Liver (tissue), 9 donors: ENCODE results near the gene KRTAP10-9. TPM values are rescaled to one million over a fixed set of nuclear protein-coding genes. Genes with fewer than 3 reads are reported as not detected.

Experiments
- DNase-seq: peaks from one replicate; pipeline ENCODE4 v3.0.0-alpha.2; 2017; ENCODE audit warnings: low spot score
- H3K27ac ChIP-seq, 2 donors: one replicate each; pipeline ENCODE4 v1.7.0; 2013; ENCODE audit warnings: inconsistent platforms in 2 of 2, low read length in 2 of 2, control low read depth in 1 of 2, low read depth in 1 of 2, mild to moderate bottlenecking in 1 of 2
- H3K27me3 ChIP-seq, 4 donors: one replicate each; pipeline versions ENCODE4 v1.6.1 to v1.7.0; 2013; ENCODE audit warnings: low read length in 3 of 4, inconsistent platforms in 1 of 4, mild to moderate bottlenecking in 1 of 4, moderate library complexity in 1 of 4; ENCODE audit not compliant: control insufficient read depth in 4 of 4, insufficient read depth in 4 of 4
- H3K36me3 ChIP-seq, 4 donors: one replicate each; pipeline versions ENCODE4 v1.6.1 to v1.7.0; 2013; ENCODE audit warnings: low read length in 3 of 4, mild to moderate bottlenecking in 3 of 4, low read depth in 1 of 4, moderate library complexity in 1 of 4; ENCODE audit not compliant: control insufficient read depth in 4 of 4, insufficient read depth in 3 of 4
- H3K4me1 ChIP-seq, 4 donors: one replicate each; pipeline versions ENCODE4 v1.6.1 to v1.7.0; 2013; ENCODE audit warnings: low read length in 3 of 4, mild to moderate bottlenecking in 3 of 4, moderate library complexity in 1 of 4; ENCODE audit not compliant: control insufficient read depth in 4 of 4, insufficient read depth in 4 of 4
- H3K4me3 ChIP-seq, 3 donors: one replicate each; pipeline versions ENCODE4 v1.6.1 to v1.7.0; 2013; ENCODE audit warnings: low read length in 3 of 3, control low read depth in 1 of 3, low read depth in 1 of 3, mild to moderate bottlenecking in 1 of 3
- H3K9ac ChIP-seq, 2 donors: one replicate each; pipeline ENCODE4 v1.7.0; 2013; ENCODE audit warnings: low read length in 2 of 2, mild to moderate bottlenecking in 2 of 2, moderate library complexity in 2 of 2, control low read depth in 1 of 2, low read depth in 1 of 2
- H3K9me3 ChIP-seq, 4 donors: one replicate each; pipeline versions ENCODE4 v1.6.1 to v1.7.0; 2013; ENCODE audit warnings: low read length in 3 of 4; ENCODE audit not compliant: control insufficient read depth in 4 of 4
- ATF3 ChIP-seq: IDR thresholded peaks from 2 replicates; pipeline ENCODE4 v1.6.1; 2016; ENCODE audit warnings: antibody characterized with exemption
- CTCF ChIP-seq: fragments of 150-350 bp; IDR thresholded peaks from 2 replicates; pipeline ENCODE4 v1.5.1; 2017; ENCODE audit warnings: improper control_type of control experiment, low read depth, low read length; ENCODE audit not compliant: missing input control
- FOXA1 ChIP-seq: IDR thresholded peaks from 2 replicates; pipeline ENCODE4 v1.6.1; 2016; ENCODE audit warnings: antibody characterized with exemption
- FOXA2 ChIP-seq: IDR thresholded peaks from 2 replicates; pipeline ENCODE4 v1.6.1; 2016; ENCODE audit warnings: antibody characterized with exemption
- HNF4A ChIP-seq, 2 donors: conservative IDR thresholded peaks; 2 replicates each; pipeline ENCODE4 v1.6.1; 2016; ENCODE audit warnings: antibody characterized with exemption in 2 of 2, mild to moderate bottlenecking in 2 of 2
- HNF4G ChIP-seq: IDR thresholded peaks from 2 replicates; pipeline ENCODE4 v1.6.1; 2016; ENCODE audit warnings: antibody characterized with exemption
- JUND ChIP-seq, 2 donors: IDR thresholded peaks; 2 replicates each; pipeline ENCODE4 v1.6.1; 2016; ENCODE audit warnings: antibody characterized with exemption in 2 of 2
- NR2F2 ChIP-seq: IDR thresholded peaks from 2 replicates; pipeline ENCODE4 v1.6.1; 2016; ENCODE audit warnings: antibody characterized with exemption
- RAD21 ChIP-seq, 2 donors: IDR thresholded peaks; 2 replicates each; pipeline ENCODE4 v1.6.1; 2016; ENCODE audit warnings: antibody characterized with exemption in 2 of 2, mild to moderate bottlenecking in 2 of 2
- RXRA ChIP-seq, 2 donors: IDR thresholded peaks; 2 replicates each; pipeline ENCODE4 v1.6.1; 2017 to 2018; ENCODE audit warnings: antibody characterized with exemption in 2 of 2, mild to moderate bottlenecking in 1 of 2
- SP1 ChIP-seq: IDR thresholded peaks from 2 replicates; pipeline ENCODE4 v1.6.1; 2018; ENCODE audit warnings: antibody characterized with exemption, mild to moderate bottlenecking
- TAF1 ChIP-seq: conservative IDR thresholded peaks from 2 replicates; pipeline ENCODE4 v1.6.1; 2016; ENCODE audit warnings: antibody characterized with exemption, mild to moderate bottlenecking
- YY1 ChIP-seq: IDR thresholded peaks from 2 replicates; pipeline ENCODE4 v1.6.1; 2016; ENCODE audit warnings: antibody characterized with exemption, mild to moderate bottlenecking
- WGBS: extraction: QIAGEN DNeasy Blood & Tissue Kit; methylation state at CpG from one replicate; pipeline ENCODE4 v1.1.7; 2013; 5-methylcytosine and 5-hydroxymethylcytosine counted together
- polyA plus RNA-seq, 2 donors: library from polyadenylated mRNA; stranded (reverse) in 1 of 2; unstranded in 1 of 2; fragments of 200-250 nt in 1 of 2; fragments of >200 nt in 1 of 2; fragmentation: Nextera tagmentation in 1 of 2; extraction: Ambion mirVana in 1 of 2; gene quantifications; one replicate each; pipeline versions ENCODE4 v1.2.1 to v1.2.3, GENCODE V29; 2013 to 2015
- total RNA-seq, 2 donors: library from RNA; depleted of rRNA; stranded (reverse); fragments of >200 nt; gene quantifications; one replicate each; pipeline ENCODE4 v1.2.3, GENCODE V29; 2014
- TF ChIP-seq, protein P1 (sequence below): IDR thresholded peaks from 2 replicates; pipeline ENCODE4 v1.6.1; 2016; ENCODE audit warnings: antibody characterized with exemption
- TF ChIP-seq, protein P2 (sequence below): IDR thresholded peaks from 2 replicates; pipeline ENCODE4 v1.6.1; 2016; ENCODE audit warnings: antibody characterized with exemption
- donor health status: healthy.
- donor health status: healthy.
- donor health status: healthy.
- donor health status: healthy.
- donor health status: healthy.

KRTAP10-9 gene
- total and polyA plus RNA-seq, 4 donors = not detected

- no peak for DNase-seq
- no peaks in the 10 kb centered on the region for H3K27me3 ChIP-seq
- TF ChIP-seq FOXA1 (no peak), HNF4A (conservative IDR thresholded peaks at IDR 0.05) (no peak), RXRA (IDR thresholded peaks at IDR 0.05) (no peak), ATF3 (no peak), FOXA2 (no peak), HNF4G (no peak), SP1 (no peak), NR2F2 (no peak), CTCF (no peak), JUND (IDR thresholded peaks at IDR 0.05) (no peak)
- TF ChIP-seq, protein P1, sequence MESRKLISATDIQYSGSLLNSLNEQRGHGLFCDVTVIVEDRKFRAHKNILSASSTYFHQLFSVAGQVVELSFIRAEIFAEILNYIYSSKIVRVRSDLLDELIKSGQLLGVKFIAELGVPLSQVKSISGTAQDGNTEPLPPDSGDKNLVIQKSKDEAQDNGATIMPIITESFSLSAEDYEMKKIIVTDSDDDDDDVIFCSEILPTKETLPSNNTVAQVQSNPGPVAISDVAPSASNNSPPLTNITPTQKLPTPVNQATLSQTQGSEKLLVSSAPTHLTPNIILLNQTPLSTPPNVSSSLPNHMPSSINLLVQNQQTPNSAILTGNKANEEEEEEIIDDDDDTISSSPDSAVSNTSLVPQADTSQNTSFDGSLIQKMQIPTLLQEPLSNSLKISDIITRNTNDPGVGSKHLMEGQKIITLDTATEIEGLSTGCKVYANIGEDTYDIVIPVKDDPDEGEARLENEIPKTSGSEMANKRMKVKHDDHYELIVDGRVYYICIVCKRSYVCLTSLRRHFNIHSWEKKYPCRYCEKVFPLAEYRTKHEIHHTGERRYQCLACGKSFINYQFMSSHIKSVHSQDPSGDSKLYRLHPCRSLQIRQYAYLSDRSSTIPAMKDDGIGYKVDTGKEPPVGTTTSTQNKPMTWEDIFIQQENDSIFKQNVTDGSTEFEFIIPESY = no peak
- peaks cover 0 to 9% (median under 1%) of the 10 kb centered on the region in 4 donors for H3K9me3 ChIP-seq
- peaks cover 0 to 6% (median 0%) of the 10 kb centered on the region in 4 donors for H3K4me1 ChIP-seq
- H3K9ac ChIP-seq = no peak overlapping the region
- no peak overlapping the region for H3K27ac ChIP-seq
- no peaks in the 10 kb centered on the region for H3K36me3 ChIP-seq
- WGBS = 81% methylated on average over 6 of the region's 6 CpGs
- H3K4me3 ChIP-seq = no peak overlapping the region
Measured at GRCh38 chr21:44583800-44584147, 43.1 kb upstream of the KRTAP10-9 start.

DNA sequence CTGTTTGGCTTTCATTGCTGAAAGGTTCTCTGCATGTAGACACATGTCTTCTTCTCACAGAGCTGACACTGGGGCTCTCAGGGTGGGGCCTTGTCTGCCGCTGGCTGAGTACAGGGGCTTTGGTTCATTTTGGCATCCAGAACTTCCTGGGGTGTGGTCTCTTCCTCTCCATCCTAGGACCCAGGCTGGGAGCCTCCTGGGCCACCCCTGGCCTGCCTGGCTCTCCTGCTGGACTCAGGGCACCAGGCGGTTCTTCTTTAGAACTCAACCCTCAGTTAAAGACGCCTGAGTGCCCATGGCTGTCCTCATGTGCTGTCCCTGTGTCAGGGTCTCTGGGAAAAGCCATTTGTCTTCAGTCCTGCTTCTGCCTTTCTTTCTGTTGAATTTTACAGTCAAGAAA, 41.0 kb upstream of the KRTAP10-9 start:
- DNase-seq = no peak
- Histone ChIP-seq H3K4me3 (no peak overlapping the region), H3K9ac (no peak overlapping the region), H3K27ac (no peak overlapping the region), H3K4me1 (no peaks in the 10 kb centered on the region), H3K9me3 (peaks cover 0 to 9% (median under 1%) of the 10 kb centered on the region in 4 donors), H3K36me3 (no peaks in the 10 kb centered on the region), H3K27me3 (no peaks in the 10 kb centered on the region)
- TF ChIP-seq FOXA2 (no peak), TAF1 (no peak), FOXA1 (no peak), ATF3 (no peak), RAD21 (IDR thresholded peaks at IDR 0.05) (no peak), SP1 (no peak), HNF4G (no peak), YY1 (no peak)
- TF ChIP-seq, protein P2, sequence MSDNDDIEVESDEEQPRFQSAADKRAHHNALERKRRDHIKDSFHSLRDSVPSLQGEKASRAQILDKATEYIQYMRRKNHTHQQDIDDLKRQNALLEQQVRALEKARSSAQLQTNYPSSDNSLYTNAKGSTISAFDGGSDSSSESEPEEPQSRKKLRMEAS = no peak
- TF ChIP-seq, protein P1 = no peak
- WGBS = 87% methylated on average over 3 of the region's 3 CpGs
